Endothelial cell of umbilical vein (primary cell): ENCODE measurements around the gene RASAL2.

Experiments used
- CTCF ChIP-seq, 2 donors: IDR thresholded peaks; 1 replicate in 1 of 2; 2 replicates in 1 of 2; pipeline ENCODE4 v1.5.1; 2011; ENCODE audit warnings: low read length in 2 of 2, mild to moderate bottlenecking in 2 of 2, moderate library complexity in 2 of 2, control low read depth in 1 of 2, inconsistent platforms in 1 of 2, low read depth in 1 of 2; ENCODE audit not compliant: insufficient read depth in 1 of 2; ENCODE audit errors: extremely low read depth in 1 of 2
- EZH2 ChIP-seq: IDR thresholded peaks from 2 replicates; pipeline ENCODE4 v1.6.1; 2012; ENCODE audit warnings: borderline replicate concordance, low read depth, mild to moderate bottlenecking, moderate library complexity, low read length, inconsistent platforms; ENCODE audit not compliant: severe bottlenecking
- GATA2 ChIP-seq: IDR thresholded peaks from 2 replicates; pipeline ENCODE4 v1.7.0; 2011; ENCODE audit warnings: low read depth, mild to moderate bottlenecking, moderate library complexity, mixed read lengths, low read length; ENCODE audit not compliant: insufficient read length, insufficient read depth
- MAX ChIP-seq: IDR thresholded peaks from 2 replicates; pipeline ENCODE4 v1.6.1; 2011; ENCODE audit not compliant: insufficient read depth, insufficient read length
- MYC ChIP-seq: IDR thresholded peaks from one replicate; pipeline ENCODE4 v1.6.1; 2011; ENCODE audit warnings: mild to moderate bottlenecking, low read depth, low read length
- POLR2A ChIP-seq: IDR thresholded peaks from 2 replicates; pipeline ENCODE4 v1.6.1; 2012; ENCODE audit warnings: low read depth, mild to moderate bottlenecking, control low read depth, low read length
- POLR2AphosphoS5 ChIP-seq: IDR thresholded peaks from 2 replicates; pipeline ENCODE4 v1.6.1; 2012; ENCODE audit warnings: low read depth, mild to moderate bottlenecking, control low read depth, low read length, moderate library complexity; ENCODE audit not compliant: insufficient read depth

- TF ChIP-seq CTCF (IDR thresholded peaks at IDR 0.05; ENCODE audit: extremely low read depth in 1 of 2, insufficient read depth in 1 of 2, low read depth in 1 of 2, low read length in 2 of 2): no peak
- TF ChIP-seq POLR2A: no peak
- no peak for TF ChIP-seq POLR2AphosphoS5
- TF ChIP-seq MAX: no peak
- TF ChIP-seq EZH2: no peak
- no peak for TF ChIP-seq MYC
- peak; percentile 44 for TF ChIP-seq GATA2
These were observed 147.2 kb downstream of the RASAL2 start for GRCh38 chr1:178241057-178241456.
